ENCODE measurements around the gene RPL35A.
A peak's percentile ranks its signal among the peaks of the same experiment; 100 is the strongest.
"Not testable (repeated sequence)": the region's sequence is repeated elsewhere in the genome, so short reads cannot be mapped to it uniquely, and the experiment has no call there.

RPL35A gene

DNA sequence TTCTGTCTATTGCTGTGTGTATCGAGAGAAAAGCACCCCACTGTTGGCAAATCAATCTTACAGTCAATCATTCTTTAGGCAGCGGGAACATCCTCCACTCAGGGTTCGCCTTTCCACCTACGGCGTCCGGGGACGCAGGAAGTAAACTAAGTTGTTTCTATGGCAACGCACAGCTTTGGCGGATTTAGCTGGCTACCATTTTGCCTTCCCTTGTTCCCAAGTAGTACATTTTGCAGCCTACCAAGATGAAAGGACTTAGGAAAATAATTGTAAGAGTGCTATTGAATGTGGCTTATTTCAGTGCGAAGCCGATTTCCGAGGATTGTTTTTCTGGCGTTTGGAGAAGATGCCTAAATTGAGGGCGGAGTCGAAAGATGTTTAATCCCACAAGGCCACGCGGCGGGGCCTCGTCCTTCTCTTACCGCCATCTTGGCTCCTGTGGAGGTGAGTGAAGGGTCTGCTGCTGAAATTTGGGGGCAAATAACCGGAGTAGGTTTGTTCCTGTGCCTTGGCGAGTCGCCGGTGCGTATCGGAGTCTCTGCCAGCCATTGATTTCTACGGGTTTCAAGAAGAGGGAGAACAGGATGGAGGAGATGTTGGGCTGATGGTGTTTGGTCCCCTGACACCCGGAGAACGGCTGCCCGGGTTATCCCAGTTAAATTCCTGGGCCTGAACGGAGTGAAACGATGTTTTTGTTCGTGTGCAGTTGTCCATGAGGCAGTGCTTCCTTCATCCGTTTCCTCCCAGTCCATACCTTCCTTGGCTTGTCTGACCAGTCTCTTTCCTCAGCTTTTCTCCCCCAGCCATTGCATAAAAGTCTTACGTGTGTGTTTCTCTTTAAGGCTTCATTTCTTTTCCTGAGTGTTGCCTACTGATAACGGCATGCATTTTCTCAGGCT is at the start of gene RPL35A:
RPL35A (plus strand) TSS at position 413 of the 899 bp plus-strand sequence. CDS start 778 bp downstream, outside the sequence.
- DNase-seq: peak; percentile 42

- DNase-seq: no peak
Measured at GRCh38 chr3:197901626-197902025, 48.4 kb upstream of the RPL35A start.

DNA sequence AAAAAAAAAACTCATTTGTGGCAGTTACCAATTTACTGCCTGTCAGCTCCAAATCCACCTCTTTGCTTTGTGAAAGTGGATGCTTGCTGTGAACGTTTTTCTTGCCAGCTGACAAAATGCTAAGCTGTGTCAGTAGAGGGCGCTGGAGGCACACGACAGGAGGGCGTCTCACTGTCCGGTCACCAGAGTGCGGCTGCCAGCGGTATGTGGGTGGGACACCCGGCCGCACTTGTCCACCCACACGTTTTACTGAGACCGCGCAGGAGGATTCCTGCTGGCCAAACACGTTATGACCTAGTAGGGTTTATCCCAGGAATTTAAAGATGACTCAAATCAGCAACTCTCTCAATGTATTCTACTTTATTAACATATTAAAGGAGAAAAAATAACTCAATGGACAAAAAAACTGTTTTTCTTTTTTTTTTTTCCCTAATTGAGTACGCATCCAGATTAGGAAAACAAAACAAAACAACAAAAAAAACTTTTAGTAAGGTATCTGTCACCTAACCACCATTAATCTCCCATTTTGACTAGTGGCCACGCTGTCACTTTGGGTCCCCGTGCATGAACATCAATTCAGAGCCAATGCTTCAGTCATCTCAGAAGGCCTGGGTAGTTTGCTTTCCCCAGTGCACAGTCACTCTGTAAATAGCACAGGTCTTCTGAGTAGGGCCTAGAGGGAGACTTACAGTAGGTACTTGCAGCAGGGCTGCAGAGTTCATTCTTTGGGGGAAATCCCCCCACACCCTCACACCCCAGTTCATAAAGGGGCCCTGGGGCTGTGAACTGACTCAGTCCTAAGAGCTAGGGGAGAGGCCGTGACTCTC is 43.8 kb upstream of the RPL35A start:
- peak; percentile 70 for DNase-seq

DNA sequence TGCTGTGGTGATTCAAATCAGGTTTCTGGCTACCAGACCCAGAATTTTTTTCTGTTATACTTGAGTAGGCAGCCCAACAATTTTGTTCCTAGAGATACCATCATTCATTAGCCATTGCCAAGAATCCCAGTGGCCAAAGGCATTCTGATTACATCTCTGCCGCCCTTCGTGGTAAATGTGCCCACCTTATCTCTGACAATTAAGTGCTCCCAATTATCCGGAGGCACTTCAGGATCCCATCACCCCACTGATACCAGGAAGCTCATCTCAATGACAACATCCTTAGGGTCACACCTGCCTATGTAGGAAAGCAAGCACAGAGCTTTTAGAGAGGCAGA is 43.2 kb upstream of the RPL35A start:
- DNase-seq: no peak

DNA sequence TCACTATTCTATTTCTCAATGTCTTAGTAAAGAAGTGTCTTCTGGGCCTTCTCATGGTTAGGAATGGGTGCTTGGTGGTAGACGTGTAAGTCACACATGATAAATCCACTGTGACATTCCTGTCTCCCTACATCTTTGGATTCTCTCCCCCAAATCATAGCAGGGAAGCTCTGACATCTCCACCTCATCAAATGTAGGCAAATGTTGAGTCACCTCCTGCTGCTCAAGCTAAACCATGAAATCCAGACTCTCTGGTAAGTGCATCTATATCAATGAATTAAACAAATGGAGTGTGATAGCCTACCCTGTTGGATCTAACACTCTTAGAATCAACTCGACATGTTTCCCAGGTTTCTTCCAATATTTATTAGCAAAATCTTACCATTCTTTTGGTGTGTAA is 42.8 kb upstream of the RPL35A start:
- no peak for DNase-seq

DNA sequence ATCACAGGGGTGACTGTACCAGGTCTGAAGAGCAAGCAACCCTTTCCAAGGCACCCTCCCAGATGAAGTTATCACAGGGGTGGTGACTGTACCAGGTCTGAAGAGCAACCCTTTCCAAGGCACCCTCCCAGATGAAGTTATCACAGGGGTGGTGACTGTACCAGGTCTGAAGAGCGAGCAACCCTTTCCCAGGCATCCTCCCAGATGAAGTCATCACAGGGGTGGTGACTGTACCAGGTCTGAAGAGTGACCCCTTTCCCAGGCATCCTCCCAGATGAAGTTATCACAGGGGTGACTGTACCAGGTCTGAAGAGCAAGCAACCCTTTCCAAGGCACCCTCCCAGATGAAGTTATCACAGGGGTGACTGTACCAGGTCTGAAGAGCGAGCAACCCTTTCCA is 41.4 kb upstream of the RPL35A start:
- DNase-seq: not testable (repeated sequence)

DNA sequence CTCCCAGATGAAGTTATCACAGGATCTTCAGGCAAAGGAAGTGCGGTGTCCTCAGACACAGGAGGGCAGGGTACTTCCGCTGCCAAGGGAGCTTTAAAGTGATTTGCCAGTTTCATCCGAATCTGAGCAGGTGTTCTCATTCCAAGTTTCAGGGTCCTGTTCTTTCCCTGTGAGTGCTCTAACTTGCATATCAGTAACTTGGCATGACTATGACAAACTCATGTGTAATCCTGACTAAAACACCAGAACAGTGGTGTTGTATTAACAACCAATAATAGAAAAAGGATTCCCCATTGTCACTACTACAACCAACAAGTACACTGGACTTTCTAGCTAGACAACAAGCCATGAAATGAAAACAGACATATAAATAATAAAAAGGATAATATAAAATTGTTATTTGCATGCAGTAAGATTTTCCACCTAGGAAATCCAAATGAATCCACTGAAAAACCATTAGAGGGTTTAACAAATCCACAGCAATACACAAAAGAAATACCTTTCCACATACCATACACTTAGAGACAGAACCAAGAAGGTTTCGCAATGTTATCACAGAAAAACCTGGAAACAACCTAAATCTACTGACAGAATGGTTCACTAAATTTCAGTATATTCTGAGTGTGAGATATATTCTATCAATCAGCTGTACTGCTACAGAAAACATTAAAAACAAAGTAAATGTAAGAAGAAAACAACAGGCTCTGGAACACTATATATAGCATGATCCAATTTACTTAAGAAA is 40.9 kb upstream of the RPL35A start:
- no peak for DNase-seq

GRCh38 chr3:197912741-197913476 is 37.1 kb upstream of the RPL35A start:
- DNase-seq: no peak

GRCh38 chr3:197913641-197914380 is 36.2 kb upstream of the RPL35A start:
- DNase-seq: no peak

DNA sequence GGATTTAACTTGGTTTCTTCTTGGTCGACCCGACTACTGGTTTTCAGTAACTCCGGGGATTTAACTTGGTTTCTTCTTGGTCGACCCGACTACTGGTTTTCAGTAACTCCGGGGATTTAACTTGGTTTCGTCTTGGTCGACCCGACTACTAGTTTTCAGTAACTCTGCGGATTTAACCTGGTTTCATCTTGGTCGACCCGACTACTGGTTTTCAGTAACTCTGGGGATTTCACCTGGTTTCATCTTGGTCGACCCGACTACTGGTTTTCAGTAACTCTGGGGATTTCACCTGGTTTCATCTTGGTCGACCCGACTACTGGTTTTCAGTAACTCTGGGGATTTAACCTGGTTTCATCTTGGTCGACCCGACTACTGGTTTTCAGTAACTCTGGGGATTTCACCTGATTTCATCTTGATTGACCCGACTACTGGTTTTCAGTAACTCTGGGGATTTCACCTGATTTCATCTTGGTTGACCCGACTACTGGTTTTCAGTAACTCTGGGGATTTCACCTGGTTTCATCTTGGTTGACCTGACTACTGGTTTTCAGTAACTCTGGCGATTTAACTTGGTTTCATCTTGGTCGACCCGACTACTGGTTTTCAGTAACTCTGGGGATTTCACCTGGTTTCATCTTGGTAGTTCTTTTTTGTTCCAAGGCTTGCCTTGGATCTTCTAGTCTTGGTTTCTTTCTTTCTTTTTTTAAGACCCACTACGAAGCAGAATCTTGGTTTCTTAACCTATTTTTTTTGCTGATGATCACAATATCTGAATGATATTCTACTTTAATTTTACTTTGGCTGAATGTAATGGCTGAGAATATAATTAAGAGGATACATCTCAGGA is 28.3 kb upstream of the RPL35A start:
- DNase-seq: not testable (repeated sequence)

DNA sequence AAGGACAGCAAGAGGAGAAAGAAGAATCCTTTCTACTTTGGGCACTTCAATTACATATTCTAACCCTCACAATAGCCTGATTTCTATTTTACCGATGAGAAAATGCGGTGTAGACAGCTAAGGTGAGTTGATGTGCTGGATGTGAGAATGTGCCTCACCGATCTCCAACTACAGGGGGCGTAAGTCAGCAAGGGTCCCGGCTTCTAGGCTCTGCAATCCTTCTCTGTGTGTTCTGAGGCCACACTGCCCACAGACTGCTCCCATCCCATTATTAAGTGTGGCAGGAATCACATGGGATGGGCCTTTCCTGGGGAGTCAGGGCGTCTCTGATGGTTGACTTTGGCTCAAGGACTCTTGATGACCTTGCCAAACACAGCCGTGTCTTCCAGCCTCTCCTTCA is 23.6 kb upstream of the RPL35A start:
- no peak for DNase-seq

- DNase-seq: not testable (repeated sequence)
Measured at GRCh38 chr3:197927578-197927977, 22.4 kb upstream of the RPL35A start.

DNA sequence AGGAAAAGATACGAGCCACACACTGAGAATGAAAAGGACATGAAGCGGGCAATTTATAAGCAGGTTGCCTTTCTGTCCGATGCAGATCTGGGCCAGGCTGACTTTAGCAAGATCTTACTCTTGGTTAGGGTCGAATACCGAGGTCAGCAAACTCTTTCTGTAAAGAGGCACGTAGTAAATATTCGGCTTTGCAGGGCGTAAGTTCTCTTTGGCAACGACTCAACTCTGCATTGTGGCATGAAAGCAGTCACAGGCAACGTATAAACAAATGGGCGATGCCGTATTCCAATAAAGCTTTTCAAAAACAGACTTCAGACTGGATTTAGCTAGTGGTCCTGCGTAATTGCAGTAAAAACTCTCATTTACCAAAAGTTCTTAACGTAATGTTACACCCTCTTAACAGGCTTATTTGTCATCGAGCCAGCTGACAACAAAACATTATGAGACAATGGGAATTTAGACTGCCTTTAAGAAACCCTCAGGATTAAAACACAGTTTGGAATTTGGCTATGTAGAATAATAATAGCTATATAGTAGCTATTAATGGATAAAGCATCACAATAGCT is 13.1 kb upstream of the RPL35A start:
- no peak for DNase-seq

DNA sequence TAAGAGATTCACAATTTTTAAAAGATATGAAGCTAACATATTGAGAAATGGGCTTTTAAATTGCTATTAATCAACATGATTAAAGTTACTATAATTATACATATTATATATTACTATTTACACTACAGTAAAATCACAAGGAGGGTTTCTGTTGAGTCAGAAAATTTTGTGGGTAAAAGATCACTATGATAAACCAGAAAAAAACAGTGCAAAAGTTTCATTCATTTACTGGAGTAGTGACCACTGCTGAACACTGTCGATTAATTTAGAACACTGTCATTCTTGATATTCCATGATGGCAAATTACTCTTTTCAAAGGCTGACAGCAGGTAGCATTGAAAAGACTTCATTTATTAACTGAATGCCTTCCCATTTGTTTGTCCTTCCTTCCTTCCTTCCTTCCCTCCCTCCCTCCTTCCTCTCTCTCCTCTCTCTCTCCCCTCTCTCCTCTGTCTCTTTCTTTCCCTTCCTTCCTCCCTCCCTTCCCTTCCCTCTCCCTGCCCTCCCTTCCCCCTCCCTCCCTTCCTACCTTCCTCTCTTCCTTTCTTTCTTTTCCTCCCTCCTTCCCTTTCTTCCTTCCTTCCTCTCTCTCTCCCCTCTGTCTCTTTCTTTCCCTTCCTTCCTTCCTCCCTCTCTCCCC is 9.1 kb upstream of the RPL35A start:
- DNase-seq: no peak

GRCh38 chr3:197942956-197943556 is 6.9 kb upstream of the RPL35A start:
- DNase-seq: no peak

GRCh38 chr3:197949191-197949777 is 706 bp upstream of the RPL35A start:
- no peak for DNase-seq

- no peak for DNase-seq
Measured at GRCh38 chr3:197950677-197951061, 679 bp downstream of the RPL35A start.

DNA sequence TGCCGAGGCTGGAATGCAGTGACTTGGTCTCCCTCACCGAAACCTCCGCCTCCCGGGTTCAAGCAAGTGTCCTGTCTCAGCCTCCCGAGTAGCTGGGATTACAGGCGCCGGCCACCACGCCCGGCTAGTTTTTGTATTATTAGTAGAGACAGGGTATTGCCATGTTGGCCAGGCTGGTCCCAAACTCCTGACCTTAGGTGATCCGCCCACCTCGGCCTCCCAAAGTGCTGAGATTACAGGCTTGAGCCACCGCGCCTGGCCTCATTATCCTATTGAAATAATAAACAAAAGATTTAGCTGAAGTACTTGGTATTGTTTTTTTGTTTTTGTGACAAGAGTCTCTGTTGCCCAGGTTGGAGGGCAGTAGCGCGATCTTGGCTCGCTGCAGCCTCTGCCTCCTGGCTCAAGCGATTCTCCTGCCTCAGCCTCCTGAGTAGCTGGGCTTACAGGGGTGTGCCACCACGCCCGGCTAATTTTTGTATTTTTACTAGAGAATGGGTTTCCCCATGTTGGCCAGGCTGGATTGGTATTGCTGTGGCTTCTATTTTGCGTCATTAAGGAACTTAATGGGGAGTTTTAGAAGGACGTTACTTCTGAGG is 1.5 kb downstream of the RPL35A start:
- DNase-seq: no peak

DNA sequence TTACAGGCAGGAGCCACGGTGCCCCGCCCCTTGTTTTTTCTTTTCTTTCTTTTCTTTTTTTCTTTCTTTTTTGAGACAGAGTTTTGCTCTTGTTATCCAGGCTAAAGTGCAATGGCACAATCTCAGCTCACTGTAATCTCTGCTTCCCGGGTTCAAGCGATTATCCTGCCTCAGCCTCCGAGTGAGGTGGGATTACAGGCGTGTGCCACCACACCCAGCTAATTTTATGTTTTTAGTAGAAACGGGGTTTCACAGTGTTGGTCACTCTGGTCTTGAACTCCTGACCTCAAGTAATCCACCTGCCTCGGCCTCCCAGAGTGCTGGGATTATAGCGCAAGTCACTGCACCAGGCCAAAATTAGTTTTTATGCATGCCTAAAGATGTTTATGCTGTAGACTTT is 2.5 kb downstream of the RPL35A start:
- DNase-seq: no peak

Measured in 8988T (cell line).